Measurements from ENCODE around the gene HOXB5.
A peak's percentile ranks its signal among the peaks of the same experiment; 100 is the strongest.

Gene HOXB5

DNA sequence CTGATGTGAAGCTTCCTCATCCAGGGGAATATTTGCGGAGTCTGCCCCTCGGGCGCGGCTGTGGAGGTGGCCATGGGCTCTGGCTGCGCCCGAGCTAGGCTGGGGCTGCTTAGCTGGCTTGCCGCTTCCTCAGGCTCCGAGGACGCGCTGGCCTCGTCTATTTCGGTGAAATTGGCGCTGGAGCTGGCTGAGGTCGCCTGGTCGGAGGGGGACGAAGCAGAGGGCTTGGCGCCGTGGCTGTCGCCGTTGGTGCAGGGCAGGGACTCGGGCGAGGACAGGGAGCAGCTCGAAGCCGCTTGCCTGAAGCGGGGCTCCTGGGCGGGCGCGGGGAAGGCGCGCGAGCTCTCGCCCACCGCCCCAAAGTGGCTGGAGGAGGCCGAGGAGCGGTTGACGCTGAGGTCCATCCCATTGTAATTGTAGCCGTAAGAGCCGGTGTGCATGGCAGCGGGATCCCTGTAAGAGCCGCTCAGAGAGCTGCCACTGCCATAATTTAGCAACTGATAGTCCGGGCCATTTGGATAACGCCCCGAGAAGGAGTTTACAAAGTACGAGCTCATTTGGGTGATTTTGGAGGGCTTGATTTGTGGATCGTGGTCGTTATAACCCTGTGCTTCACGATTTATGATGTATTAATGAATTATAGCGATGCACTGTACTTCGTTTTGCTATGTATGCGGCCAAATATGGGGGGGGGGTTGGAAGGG lies at the start of gene HOXB5:
Gene HOXB5 (minus strand): TSS at position 654 of the 704 bp plus-strand sequence. CDS start 97 bp downstream, at position 557.
- Histone ChIP-seq H3K4me3 (ENCODE audit: low read depth, low read length) (peak within 1 kb of the TSS; percentile 58), H3K27ac (no peak within 1 kb of the TSS)

DNA sequence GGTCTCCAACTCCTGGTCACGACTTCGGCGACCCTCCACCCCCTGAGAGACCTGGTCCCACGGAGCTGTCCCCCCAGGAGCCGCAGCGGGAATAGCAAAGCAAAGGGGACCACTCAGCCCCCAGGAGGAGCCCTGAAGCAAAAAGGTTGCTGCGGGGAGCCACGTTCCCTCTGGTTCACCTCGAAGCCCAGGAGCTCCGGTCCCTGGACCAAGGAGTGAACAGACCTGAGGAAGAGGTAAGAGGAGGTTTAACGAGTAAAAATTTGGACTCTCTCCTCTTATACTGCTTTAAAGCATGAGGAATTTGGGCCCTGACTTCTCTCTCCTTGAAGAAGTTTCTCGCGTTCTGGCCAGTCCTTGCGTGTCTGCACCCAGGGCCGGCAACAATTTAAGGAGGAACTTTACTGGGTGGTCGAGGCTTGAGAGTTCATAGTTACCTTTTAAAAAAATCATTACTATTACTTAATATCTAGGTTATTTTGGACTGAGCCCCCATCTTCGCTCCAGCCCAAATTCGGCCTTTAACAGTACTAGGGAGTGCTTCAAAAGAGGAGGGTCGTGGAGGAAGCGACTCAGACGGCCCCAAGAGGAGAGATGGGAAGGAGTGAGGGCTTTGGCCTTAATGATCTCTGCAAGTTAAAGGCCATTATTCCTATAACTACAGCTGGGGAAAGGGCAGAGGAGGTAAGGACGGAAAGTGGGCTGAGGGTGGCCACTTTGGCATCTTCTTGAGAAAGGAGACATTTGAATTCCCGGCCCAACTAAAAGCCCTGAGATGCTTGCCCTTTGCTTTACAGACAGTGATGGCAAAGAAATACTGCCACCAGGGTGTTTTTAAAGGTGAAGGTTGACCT lies 49.5 kb upstream of the HOXB5 start:
- H3K27me3 ChIP-seq (ENCODE audit: control insufficient read depth, insufficient read depth, low read length), result peaks cover 25% of the 10 kb centered on the region
- H3K4me3 ChIP-seq (ENCODE audit: low read depth, low read length), result no peak overlapping the region
- no peak overlapping the region for H3K9ac ChIP-seq

More for the DNA sequence above, at the start of gene HOXB5:
- no peaks in the 10 kb centered on the region for H3K9me3 ChIP-seq (ENCODE audit: control insufficient read depth, low read length)
- TF ChIP-seq, protein P1, sequence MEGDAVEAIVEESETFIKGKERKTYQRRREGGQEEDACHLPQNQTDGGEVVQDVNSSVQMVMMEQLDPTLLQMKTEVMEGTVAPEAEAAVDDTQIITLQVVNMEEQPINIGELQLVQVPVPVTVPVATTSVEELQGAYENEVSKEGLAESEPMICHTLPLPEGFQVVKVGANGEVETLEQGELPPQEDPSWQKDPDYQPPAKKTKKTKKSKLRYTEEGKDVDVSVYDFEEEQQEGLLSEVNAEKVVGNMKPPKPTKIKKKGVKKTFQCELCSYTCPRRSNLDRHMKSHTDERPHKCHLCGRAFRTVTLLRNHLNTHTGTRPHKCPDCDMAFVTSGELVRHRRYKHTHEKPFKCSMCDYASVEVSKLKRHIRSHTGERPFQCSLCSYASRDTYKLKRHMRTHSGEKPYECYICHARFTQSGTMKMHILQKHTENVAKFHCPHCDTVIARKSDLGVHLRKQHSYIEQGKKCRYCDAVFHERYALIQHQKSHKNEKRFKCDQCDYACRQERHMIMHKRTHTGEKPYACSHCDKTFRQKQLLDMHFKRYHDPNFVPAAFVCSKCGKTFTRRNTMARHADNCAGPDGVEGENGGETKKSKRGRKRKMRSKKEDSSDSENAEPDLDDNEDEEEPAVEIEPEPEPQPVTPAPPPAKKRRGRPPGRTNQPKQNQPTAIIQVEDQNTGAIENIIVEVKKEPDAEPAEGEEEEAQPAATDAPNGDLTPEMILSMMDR (IDR thresholded peaks at IDR 0.05), result no peak
- no peaks in the 10 kb centered on the region for H3K79me2 ChIP-seq
- H3K9ac ChIP-seq, result no peak within 1 kb of the TSS
- no peak within 1 kb of the TSS for H2AFZ ChIP-seq
- H3K36me3 ChIP-seq (ENCODE audit: control insufficient read depth, insufficient read depth, low read length), result no peaks in the 10 kb centered on the region
- no peaks in the 10 kb centered on the region for H3K4me1 ChIP-seq
- peaks cover 6% of the 10 kb centered on the region for H3K27me3 ChIP-seq (ENCODE audit: control insufficient read depth, insufficient read depth, low read length)
- H3K4me2 ChIP-seq (ENCODE audit: low read length), result peak within 1 kb of the TSS; percentile 97

DNA sequence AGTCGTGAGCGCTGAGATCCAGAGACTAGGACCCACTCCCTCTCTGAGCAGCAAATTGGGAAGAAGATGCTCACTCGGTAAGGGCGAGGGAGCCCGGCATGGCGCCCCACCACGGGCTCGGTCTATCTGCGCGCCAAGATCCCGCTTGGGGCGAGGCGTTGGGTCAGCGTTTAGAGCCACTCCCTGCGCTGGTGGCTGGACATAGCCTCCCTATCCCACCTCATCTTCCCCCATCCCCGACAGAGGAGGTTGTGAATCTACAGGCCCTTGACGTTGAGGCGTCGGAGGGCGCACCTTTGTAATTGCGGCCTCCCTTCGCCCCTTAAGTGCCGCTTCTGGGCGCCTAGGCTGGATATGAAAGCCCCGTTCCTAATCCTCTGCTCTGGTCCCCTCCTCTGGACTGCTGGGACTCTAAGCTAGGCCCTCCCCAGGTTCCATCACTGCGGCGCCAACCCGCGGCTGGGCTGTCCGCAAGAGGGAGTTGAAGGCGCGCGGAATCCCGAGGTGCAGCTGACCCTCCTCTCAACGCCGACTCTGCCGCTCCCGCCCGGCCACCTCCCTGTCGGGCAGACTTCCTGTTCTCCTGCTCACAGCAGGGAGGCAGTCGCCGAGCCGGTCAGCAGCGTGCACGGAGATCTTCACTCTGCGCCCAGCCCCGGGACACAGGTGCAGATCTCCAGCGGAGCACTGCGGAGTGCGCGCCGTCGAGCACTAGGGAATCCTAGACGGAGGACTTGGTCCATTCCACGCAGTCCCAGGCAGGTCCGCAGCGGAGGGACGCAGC lies 48.7 kb upstream of the HOXB5 start:
- Histone ChIP-seq H3K4me2 (ENCODE audit: low read length) (no peak overlapping the region), H3K79me2 (no peaks in the 10 kb centered on the region), H3K36me3 (ENCODE audit: control insufficient read depth, insufficient read depth, low read length) (no peaks in the 10 kb centered on the region), H2AFZ (no peak overlapping the region), H3K9ac (no peak overlapping the region), H3K9me3 (ENCODE audit: control insufficient read depth, low read length) (no peaks in the 10 kb centered on the region), H3K27me3 (ENCODE audit: control insufficient read depth, insufficient read depth, low read length) (peaks cover 25% of the 10 kb centered on the region), H3K4me3 (ENCODE audit: low read depth, low read length) (no peak overlapping the region), H3K4me1 (no peaks in the 10 kb centered on the region), H3K27ac (no peak overlapping the region)
- TF ChIP-seq, protein P1 (IDR thresholded peaks at IDR 0.05), result no peak

More for the DNA sequence above, 49.5 kb upstream of the HOXB5 start:
- Histone ChIP-seq H3K4me1 (no peaks in the 10 kb centered on the region), H3K4me2 (ENCODE audit: low read length) (no peak overlapping the region), H2AFZ (no peak overlapping the region), H3K9me3 (ENCODE audit: control insufficient read depth, low read length) (no peaks in the 10 kb centered on the region), H3K27ac (no peak overlapping the region), H3K79me2 (no peaks in the 10 kb centered on the region), H3K36me3 (ENCODE audit: control insufficient read depth, insufficient read depth, low read length) (no peaks in the 10 kb centered on the region)
- TF ChIP-seq, protein P1 (IDR thresholded peaks at IDR 0.05), result no peak

DNA sequence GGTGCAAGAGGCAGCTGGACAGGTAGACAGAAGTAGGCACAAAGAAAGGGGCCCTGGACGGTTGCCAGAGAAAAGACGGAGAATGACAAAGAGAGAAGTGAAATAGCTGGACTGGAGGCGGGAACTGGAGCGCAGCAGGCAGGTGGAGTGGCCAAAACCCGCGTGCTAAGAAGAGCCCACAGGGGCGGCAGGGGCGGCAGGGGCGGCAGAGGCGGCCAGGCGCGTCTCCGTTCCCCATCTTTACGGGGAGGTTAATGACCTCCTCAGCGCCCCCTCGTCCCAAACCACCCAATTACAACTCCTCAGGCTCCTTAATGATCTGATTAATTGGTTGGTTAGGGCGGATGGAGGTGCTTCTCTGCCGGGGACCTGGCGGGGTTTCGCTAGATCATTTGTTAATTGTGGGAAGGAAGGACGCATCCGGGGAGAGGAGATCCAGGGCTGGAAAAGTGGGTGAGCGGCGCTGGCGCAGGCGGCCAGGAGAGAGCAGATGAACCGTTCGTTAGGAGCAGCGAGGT lies 48.0 kb upstream of the HOXB5 start:
- Histone ChIP-seq H3K27ac (no peak overlapping the region), H3K4me2 (ENCODE audit: low read length) (no peak overlapping the region), H3K4me1 (no peaks in the 10 kb centered on the region), H3K9me3 (ENCODE audit: control insufficient read depth, low read length) (no peaks in the 10 kb centered on the region), H3K79me2 (no peaks in the 10 kb centered on the region), H2AFZ (no peak overlapping the region), H3K36me3 (ENCODE audit: control insufficient read depth, insufficient read depth, low read length) (no peaks in the 10 kb centered on the region), H3K9ac (no peak overlapping the region), H3K4me3 (ENCODE audit: low read depth, low read length) (no peak overlapping the region), H3K27me3 (ENCODE audit: control insufficient read depth, insufficient read depth, low read length) (peaks cover 23% of the 10 kb centered on the region)
- TF ChIP-seq, protein P1 (IDR thresholded peaks at IDR 0.05), result no peak

All from parathyroid adenoma (tissue), 2 donors.